GM18873 (cell line): Measurements from ENCODE around the gene TMEM38A.
A peak's percentile ranks its signal among the peaks of the same experiment; 100 is the strongest.
"Not testable (repeated sequence)": the region's sequence is repeated elsewhere in the genome, so short reads cannot be mapped to it uniquely, and the experiment has no call there.

Source experiments
- ATAC-seq: cut with Tn5 transposase; IDR thresholded peaks from one replicate; pipeline ENCODE4 v1.9.1; 2021; ENCODE audit warnings: mild to moderate bottlenecking, moderate library complexity, moderate number of reproducible peaks; ENCODE audit not compliant: unreplicated experiment, low FRiP score

The TMEM38A gene

GRCh38 chr19:16631465-16631864 lies 29.5 kb upstream of the TMEM38A start:
- no peak for ATAC-seq

- ATAC-seq = no peak
Observed at GRCh38 chr19:16637535-16637934, 23.4 kb upstream of the TMEM38A start.

- ATAC-seq = no peak
Observed at GRCh38 chr19:16638666-16639065, 22.3 kb upstream of the TMEM38A start.

GRCh38 chr19:16640951-16641350 lies 20.0 kb upstream of the TMEM38A start:
- ATAC-seq = no peak

- ATAC-seq = no peak
Observed at GRCh38 chr19:16641695-16642094, 19.2 kb upstream of the TMEM38A start.

GRCh38 chr19:16645140-16645539 lies 15.8 kb upstream of the TMEM38A start:
- no peak for ATAC-seq

GRCh38 chr19:16649734-16650133 lies 11.2 kb upstream of the TMEM38A start:
- ATAC-seq = no peak

GRCh38 chr19:16650821-16651220 lies 10.1 kb upstream of the TMEM38A start:
- no peak for ATAC-seq

GRCh38 chr19:16651421-16652188 lies 9.3 kb upstream of the TMEM38A start:
- ATAC-seq = not testable (repeated sequence)

GRCh38 chr19:16652854-16653253 lies 8.1 kb upstream of the TMEM38A start:
- no peak for ATAC-seq

- ATAC-seq = no peak
Observed at GRCh38 chr19:16654140-16654539, 6.8 kb upstream of the TMEM38A start.

- no peak for ATAC-seq
Observed at GRCh38 chr19:16654627-16655026, 6.3 kb upstream of the TMEM38A start.

GRCh38 chr19:16655727-16656126 lies 5.2 kb upstream of the TMEM38A start:
- no peak for ATAC-seq

- ATAC-seq = no peak
Observed at GRCh38 chr19:16657384-16657783, 3.6 kb upstream of the TMEM38A start.

GRCh38 chr19:16659464-16659831 lies 1.5 kb upstream of the TMEM38A start:
- ATAC-seq = no peak

GRCh38 chr19:16659832-16660708 lies 869 bp upstream of the TMEM38A start, which contains the start of gene SMIM7:
Gene SMIM7 (minus strand): TSS chr19:16660144. CDS start chr19:16660110, 34 bp downstream.
- ATAC-seq = peak; percentile 83

GRCh38 chr19:16661480-16662034 lies 618 bp downstream of the TMEM38A start:
- no peak for ATAC-seq

- ATAC-seq = no peak
Observed at GRCh38 chr19:16668176-16668575, 7.2 kb downstream of the TMEM38A start.

GRCh38 chr19:16668702-16669101 lies 7.8 kb downstream of the TMEM38A start:
- ATAC-seq = not testable (repeated sequence)

- no peak for ATAC-seq
Observed at GRCh38 chr19:16670291-16670690, 9.4 kb downstream of the TMEM38A start.

GRCh38 chr19:16671652-16672274 lies 10.8 kb downstream of the TMEM38A start:
- ATAC-seq = no peak
